HG02885 (cell line): ENCODE results near the gene ASTN2.
A peak's percentile ranks its signal among the peaks of the same experiment; 100 is the strongest.

Source experiments
- ATAC-seq: cut with Tn5 transposase; IDR thresholded peaks from one replicate; pipeline ENCODE4 v1.9.1; 2021; ENCODE audit warnings: mild to moderate bottlenecking; ENCODE audit not compliant: unreplicated experiment, poor library complexity

ASTN2 gene

DNA sequence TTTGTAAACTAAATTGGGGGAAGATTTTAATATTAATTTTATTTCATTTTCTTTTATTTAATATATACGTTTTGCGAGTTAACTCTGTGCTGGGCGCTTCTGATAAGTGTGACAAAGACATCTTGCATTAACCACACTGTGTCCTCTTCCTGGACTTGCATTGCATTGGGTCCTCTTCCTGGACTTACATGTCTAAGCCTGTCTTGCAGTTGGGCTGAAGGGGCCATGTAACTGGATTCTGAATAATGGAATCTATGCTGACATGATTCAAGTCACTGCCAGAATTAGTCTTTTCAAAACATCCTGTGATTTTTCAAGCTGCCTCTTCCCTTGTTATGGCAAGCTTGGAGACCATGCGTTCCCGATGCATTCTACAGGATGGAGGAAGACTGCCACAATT is 605.2 kb downstream of the ASTN2 start:
- no peak for ATAC-seq

DNA sequence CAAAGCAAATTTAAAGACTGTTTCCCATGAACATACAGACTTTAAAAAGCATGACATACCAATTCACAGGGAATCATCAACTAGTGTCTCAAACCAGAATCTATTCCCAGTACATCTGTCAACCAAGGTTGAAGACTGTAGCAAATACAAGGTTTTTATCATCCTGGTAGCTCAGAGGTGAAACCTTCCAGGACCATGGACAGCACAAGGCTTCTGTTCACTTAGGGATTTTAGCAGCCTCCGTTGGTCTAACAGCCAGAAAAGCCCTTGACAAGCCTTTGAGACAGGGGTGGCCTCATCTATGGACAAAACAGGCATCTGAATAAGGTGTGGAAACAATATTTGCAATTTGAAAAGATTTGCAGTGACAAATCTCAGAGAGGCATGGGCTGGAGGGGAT is 608.8 kb downstream of the ASTN2 start:
- ATAC-seq = no peak

DNA sequence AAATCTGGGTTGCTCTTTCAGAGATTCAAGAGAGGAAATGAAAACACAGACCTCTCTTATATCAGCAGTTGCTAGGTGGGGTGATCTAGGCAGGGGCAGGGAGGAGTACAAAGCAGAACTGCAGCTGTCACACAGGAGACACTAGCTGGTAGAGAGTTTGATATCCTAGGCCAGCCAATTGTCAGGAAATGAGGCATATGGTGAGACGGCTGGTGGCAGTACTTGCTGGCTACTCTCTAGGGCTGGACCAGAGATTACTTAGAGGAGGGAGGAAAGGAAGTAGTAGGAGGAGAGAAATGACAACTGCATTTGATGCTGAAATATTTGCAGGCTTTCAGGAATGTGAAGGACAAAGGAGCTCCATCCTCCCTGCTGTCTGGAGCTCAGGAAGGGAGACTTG is 614.0 kb downstream of the ASTN2 start:
- ATAC-seq = peak; percentile 64

DNA sequence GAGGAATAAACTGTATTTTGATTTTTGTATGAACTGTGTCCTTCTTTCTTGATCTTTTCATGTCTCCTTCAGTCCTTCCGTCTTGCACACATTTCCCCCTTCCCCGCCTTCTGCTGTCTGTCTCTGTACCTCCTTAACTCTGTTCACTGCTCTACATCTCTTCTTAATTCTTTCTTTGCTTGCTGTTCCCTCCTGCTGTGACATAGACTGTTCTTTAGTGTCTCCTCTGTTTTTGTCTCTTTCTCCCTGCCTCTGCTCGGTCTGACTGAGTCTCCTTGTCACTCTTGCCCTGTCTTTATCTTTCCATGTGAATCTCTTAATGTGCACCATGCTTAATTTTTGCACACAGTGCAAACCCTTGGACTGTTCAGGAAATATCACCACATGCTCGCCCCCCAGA is 614.8 kb downstream of the ASTN2 start:
- ATAC-seq = no peak

DNA sequence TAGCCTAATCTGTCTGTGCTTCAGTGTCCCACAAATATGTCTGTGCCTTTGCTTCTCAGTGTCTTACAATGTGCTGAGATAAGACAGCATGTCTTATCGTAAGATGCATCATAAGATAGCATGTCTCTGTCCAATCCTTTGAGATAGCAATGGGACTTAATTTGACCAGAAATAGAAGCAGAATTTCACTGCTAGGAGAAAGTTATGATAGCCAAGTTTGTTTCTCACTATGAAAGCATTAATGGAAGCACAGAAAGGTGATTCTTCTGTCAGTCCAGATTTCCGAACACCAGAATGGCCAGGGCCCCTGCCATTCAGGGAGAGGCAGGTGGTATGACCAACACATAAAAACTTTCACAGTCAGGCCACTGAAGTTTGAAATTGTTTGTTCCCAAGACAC is 616.3 kb downstream of the ASTN2 start:
- ATAC-seq = no peak

DNA sequence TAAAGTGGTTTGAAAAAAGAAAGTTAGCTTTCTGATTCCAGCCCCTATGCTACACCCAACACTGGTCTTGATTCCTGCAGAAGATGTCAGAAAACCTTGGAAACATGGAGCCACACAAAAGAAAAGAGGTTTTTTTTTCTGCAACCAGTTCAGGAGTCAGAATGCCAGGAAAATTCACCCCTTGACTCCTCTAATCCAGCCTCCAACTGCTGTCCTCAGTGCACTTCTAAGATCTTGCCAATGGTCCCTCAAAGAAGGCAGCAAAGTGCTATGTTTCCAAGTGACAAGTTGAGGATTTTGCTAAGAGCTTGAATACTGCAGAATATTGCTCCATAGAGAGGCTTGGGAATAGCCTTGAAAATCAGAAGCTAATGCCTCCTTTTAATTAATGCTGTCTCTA is 617.6 kb downstream of the ASTN2 start:
- no peak for ATAC-seq

DNA sequence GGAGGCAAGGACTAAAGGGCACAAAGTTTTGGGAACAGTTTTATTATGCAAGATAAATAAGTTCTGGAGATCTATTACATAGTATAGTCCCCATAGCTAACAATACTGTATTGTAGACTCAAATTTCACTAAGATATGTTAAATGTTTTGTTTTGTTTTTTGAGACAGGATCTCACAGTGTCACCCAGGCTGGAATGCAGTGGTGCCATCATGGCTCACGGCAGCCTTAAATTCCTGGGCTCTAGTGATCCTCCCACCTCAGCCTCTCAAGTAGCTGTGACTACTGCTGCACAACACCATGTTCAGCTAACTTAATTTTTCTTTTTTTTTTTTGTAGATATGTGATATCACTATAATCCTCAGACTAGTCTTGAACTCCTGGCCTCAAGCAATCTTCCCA is 618.2 kb downstream of the ASTN2 start:
- no peak for ATAC-seq

DNA sequence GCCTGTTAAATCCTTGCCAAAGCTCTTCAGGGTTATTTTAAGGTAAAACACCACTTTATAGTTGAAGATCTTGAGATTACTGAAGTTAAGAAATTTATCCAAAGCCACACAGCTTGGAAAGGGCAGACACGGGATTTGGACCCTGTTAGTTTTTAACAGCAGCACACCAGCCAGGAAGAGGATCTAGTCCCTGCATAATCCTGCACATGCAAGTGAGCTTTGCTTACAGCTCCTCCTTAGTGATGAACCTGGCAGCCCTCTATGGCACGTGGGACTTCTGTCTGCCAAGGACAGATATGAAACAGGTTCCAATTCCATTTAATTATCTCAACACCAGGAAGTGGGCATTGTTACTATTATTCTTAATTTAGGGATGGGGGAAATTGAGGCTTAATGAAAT is 619.0 kb downstream of the ASTN2 start:
- no peak for ATAC-seq

DNA sequence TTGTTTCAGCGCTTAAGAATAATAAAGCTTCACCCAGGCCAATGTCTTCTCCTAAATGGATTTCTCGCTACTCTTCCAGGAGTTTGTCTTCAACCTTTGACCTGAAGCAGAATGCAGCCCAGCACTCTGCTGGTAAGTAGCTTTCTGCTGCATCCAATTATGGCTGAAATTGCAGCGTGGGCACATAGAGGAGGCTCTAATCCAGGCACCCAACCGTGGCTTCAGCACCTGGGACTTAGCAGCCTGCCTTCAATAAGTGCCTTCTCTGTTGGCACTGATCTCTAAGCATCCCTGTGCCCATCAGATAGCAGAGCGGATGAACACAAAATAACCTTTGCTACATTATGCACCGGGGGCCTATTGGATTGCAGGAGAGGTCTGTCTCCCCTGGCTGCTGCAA is 622.6 kb downstream of the ASTN2 start:
- no peak for ATAC-seq

DNA sequence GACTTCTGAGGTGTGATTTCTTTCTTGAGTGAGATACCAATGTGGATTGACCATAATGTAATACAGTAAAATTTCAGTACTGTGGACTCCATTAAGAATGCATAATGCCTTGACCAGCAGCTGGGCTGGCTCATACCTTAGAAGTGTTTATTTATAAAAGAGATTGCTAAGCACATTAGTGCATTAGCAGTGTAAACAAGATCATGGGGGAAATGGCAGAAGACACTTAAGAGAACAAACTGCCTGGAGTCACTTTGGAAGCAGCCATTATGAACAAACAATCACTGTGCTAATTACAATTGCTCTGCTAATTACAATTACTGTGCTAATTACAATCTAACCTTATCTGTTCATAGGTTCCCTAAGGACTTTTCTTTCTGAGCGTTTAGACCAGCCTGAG is 623.5 kb downstream of the ASTN2 start:
- no peak for ATAC-seq

DNA sequence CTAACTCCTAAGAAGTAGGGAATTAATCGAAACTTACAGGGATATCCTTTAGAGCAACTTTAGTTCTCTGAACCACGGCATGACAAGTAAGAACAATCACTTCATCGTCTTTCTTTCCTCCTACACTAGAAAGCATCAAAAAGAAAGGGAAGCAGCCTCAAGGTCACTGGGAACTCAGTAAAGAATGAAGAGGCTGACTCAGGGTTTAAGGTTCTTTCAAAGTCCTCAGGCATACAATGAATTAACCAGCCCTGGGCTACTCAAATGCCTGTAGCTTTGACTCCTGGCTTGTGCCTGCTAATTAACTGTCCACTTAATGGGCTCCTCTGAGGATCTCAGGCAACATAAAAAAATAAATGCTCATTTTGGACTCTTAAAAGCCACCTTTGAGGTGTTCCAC is 625.8 kb downstream of the ASTN2 start:
- ATAC-seq = no peak

DNA sequence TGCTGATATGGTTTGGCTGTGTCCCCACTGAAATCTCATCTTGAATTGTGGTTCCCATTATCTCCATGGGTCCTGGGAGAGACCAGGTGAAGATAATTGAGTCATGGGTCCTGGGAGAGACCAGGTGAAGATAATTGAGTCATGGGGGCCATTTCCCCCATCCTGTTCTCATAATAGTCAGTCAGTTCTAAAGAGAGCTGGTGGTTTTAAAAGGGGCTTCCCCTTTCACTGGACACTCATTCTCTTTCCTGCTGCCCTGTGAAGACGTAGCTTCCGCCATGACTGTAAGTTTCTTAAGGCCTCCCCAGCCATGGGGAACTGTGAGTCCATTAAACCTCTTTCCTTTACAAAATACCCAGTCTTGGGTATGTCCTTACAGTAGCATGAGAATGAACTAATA is 628.1 kb downstream of the ASTN2 start:
- ATAC-seq = no peak

DNA sequence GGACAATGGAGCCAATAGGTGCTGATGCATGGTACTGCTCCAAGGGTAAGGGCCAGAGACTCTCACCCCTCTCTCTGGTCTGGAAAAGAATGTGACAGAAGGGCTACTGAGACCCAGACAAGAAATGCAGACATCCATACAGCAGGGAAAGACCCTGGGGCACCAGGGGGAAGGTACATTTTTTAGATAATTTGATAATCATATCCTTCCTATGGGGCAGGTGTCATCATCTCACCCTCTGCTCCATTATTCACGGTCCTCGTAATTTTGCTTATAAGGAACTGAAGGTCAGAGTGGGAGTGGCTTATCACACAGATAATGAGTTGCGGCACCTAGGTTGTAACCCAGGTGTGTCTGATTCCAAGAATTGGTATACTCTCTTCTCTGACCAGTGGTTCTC is 637.7 kb downstream of the ASTN2 start:
- no peak for ATAC-seq

DNA sequence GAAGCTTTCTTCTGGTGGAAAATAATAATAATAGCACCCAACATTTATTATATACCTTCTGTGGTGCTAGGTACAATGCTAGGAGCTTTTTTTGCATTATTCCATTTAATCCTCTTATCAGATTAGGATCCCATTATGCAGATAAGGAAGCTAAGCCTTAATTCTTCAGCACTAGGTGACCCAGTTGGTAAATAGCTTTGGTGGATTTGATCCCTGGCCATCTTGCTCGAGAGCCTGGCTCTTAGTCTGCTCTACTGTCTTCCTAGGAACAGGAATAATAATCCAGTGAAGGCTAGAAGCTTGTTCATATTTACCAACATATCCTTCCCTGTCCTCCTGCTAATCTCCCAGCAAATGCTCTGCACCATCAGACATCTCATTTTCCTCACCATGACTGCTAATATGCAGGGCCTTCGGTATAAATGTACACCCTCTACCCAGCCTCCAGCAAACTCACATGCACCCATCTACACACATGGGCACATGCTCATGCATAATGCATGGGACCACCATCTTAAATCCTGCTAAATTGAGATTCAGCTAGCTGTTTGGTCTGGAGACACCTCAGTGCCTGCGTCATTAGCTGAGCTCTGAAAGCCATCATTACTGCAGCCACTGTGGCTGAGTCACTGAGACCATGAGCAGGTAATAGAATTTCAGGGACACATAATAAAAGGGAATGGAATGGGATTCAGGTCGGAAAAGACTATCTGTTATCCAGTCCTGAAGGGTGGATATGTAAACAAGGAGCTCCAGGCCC is 640.3 kb downstream of the ASTN2 start:
- no peak for ATAC-seq

DNA sequence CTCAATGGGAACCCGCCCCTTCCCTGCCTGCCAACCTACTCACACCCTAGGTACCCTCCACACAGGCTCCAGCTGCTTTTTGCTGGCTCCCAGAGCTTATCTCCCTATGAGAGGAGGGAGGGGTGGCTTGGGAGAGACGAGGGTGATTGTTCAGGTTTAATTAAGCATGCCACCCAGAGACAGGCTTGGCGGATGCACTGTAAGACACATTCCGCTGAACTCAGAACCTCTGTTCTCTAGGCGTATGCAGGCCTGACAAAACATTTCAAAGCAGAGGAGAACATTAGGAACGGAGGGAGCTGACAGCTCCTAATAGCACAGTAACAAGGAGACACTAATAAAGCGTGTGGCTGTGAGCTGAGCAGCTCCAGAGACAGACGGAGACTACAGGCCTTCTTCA is 647.6 kb downstream of the ASTN2 start:
- ATAC-seq = no peak

DNA sequence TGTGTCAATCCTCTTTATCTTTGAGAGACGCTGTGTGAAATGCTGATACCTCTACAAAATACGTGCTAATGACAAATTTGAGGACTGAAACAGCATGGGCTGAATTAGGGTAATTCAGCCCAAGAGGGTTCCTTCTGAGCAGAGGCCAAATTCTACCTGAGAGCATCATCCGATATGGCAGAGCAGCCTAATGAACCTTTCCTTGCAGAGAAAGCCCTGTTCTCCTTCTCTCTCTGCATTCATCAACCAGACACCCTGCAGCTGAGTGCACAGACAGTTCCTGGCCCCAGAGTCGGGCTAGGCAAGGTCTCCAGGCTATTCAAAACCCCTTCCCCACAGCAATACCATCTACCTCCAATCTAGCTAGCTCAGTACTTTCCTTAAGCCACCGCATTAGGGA is 649.8 kb downstream of the ASTN2 start:
- no peak for ATAC-seq

DNA sequence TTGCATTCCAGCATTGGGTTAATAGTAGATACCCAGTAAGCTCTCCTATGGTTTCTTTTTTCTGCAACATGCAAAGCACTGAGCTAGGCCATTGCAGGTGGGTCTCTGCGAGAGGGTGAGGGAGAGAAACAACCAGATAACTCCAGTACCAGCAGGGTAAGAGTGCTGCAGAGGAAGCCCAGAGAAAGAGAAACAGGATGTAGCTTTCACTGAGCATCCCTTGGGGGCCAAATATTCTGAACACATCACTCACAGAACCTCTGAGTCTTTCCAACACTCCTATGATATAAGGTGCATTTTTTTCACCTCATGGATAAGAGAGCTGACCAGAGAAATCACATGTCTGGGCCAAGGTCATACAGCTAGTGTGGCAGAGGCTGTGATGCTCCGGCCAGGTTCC is 651.1 kb downstream of the ASTN2 start:
- ATAC-seq = no peak

DNA sequence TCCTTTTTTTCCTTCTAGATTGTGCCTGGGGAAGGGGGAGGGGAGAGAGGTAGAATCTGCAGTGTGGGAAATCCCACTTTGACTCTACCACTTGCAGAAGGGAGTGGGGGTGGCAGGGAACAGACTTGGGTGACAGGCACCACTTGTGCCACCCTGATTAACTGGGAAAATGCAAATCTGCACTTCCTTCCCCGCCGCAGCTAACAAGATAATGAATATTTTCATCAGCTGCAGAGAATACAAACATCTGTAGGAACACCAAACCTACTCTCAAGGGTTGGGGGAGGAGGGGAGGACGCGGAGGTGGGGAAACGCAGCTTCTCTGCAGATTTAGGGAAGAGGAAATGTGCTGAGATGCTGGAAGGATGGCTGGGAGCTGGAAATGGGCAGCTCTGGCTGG is 654.2 kb downstream of the ASTN2 start:
- no peak for ATAC-seq

DNA sequence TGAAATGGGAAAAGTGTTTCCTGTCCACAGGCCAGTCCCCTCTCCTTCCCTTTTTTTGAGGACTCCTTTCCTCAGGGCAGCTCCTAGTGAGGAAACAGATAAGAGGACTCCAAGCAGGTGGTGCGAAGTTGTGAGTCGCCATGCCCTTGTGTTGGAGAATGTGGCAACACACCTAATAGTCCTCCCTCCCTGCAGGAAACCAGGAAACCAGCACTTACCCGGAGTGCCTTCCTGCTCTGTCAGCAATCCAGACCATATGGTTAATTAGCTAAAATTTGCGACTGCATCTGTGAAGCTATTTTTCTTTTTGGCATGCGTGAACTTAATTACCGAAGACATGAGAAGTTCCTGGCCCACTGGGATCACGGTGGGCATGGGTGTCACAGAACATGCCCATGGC is 657.8 kb downstream of the ASTN2 start:
- ATAC-seq = no peak

DNA sequence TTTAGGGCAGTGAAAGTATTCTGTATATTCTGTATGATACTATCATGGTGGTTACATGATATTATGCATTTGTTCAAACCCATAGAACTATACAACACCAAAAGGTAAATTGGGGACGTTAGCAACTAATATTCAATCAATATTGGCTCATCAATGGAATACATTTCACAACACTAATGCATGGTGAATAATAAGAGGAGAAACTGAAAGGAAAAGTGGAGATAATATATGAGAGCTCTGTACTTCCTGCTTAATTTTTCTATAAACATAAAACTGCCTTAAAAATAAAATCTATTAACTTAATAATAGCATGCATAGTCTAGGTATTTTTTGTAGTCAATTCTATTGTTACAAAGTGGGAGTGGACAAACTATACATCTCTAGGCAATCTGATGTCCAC is 661.5 kb downstream of the ASTN2 start:
- ATAC-seq = no peak

DNA sequence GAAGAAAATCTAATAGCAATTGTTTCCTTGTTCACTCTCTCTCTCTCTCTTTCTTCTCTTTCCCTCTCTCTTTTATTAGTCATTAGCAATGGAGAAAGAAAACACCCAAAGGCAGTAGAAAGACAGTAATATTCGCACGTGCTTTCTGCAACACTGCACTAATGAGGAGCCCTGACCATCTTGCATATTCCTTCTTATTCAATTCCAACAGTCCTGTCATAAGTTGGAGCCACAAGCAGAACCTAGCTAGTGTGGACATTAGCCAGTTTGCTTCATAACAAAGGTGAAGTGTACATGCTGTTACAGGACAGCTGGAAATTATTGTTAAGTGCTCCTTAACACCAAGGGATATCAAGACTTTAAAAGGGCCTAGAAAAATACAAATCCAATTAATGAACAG is 664.3 kb downstream of the ASTN2 start:
- no peak for ATAC-seq

DNA sequence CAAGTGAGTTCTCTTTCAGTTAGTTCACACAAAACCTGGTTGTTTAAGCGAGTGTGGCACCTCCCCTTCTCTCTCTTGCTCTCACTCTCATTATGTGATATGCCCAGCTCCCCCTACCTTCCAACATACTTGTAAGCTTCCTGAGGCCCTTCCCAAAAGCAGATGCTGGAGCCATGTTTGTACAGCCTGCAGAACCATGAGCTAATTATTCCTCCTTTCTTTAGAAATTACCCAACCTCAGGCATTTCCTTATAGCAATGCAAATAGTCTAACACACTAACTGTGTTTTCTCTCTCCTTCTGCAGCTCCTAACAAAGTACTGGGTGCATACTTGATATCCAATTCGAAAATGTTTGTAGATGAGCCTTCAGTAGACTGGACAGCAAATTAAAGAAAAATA is 665.1 kb downstream of the ASTN2 start:
- no peak for ATAC-seq

DNA sequence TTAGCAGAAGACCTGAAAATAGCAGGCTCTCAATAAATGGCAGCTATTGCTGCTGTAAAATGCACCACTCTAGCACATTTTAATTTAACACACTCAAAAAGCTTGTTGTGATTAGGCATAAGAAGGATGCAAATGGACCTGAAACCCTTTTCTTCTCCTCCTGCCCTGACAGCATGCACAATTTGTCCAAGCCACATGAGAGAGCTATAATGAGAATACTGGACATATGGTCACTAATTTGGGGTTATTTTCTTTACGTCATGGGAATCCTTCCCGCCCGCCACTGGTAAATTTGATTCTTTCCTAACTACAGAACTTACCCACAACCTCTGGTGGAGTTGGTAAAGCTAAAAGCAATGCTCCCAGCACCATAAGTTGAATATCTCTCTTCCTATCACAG is 665.7 kb downstream of the ASTN2 start:
- no peak for ATAC-seq
